ENCODE results near the gene POLD3.
"Not testable (repeated sequence)": the region's sequence is repeated elsewhere in the genome, so short reads cannot be mapped to it uniquely, and the experiment has no call there.

POLD3 gene

GRCh38 chr11:74583024-74583624 lies 9.3 kb upstream of the POLD3 start:
- DNase-seq: no peak

- not testable (repeated sequence) for DNase-seq
These were observed 1.9 kb upstream of the POLD3 start for GRCh38 chr11:74590492-74590891.

GRCh38 chr11:74592063-74592440 lies 330 bp upstream of the POLD3 start:
- DNase-seq: no peak

DNA sequence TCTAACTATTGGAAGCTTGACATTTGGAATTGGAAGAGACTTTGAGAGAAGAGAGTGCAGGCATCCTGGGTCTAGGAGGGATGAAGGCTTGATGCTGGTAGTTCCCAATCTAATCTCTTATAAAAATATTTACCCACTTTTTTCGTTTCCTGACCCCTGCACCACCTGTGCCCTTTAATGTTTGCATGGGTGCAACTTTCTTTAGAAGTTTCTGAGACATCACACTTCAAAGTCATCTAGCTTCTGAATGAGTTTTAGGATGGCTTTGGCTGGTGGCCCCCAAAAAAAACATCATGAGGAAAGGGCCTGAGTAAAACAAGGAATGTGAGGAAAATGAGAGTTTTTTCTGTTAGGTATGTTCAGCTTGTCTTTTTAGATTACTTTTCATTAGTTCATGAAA lies 1.1 kb downstream of the POLD3 start:
- no peak for DNase-seq

- DNase-seq: no peak
These were observed 10.5 kb downstream of the POLD3 start for GRCh38 chr11:74602637-74603556.

DNA sequence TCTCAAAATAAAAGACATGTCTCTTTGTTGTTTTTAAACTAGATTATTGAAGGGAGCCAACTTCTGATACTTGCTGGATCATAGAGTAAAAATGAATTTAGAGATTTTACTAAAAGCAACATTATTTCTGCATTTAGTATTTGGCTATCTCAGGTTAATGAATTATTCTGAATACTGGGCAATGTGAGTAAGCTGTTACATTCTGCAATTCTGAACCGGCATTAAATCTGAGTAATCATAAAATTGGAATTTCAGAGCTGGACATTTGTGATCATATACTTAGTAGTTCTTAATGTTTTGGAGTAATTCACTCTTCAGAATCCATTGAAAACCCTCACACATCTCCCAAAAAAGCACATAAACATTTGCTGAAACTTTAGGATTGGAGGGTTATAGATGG lies 11.5 kb downstream of the POLD3 start:
- no peak for DNase-seq

DNA sequence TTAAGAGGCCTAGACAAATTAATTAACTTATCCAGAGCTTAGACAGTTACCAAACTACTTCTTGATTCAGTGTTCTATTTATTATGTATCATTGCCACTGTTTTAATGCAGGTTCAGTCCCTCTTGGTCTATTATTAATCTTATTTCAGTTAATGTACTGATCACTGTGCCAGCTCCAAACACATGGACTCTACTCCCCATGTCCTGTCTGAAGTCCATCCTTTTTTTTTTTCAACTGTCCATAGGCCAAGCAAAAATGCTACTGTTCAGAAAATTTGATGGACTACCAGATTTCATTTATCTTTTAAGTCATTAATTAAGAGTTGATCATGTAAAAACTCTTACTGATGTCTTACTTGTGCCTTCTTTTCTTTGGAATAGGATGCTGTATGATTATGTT lies 11.9 kb downstream of the POLD3 start:
- no peak for DNase-seq

- DNase-seq: no peak
These were observed 13.0 kb downstream of the POLD3 start for GRCh38 chr11:74605403-74605802.

DNA sequence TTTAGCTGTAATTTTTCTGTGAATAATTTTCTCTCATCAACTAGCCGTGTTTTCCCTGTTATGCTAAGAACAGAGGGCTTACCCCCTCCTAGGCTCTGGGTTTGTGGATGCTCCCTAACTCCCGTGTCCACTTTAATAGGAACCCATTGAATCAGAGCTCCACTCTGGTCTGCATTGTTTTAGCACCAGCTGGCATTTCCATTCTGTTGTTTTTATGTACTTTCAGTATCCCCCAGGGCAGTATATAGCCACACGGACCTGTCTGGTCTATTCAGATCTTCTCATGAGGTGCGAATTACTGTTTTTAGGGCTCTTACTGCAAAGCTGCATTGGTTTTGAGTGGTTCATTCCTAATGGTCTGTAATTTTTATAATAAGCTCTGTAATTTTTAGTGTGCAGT lies 16.0 kb downstream of the POLD3 start:
- DNase-seq: no peak

GRCh38 chr11:74611369-74611861 lies 19.0 kb downstream of the POLD3 start:
- DNase-seq: peak; percentile 36 to 47

GRCh38 chr11:74612877-74613276 lies 20.5 kb downstream of the POLD3 start:
- DNase-seq: no peak

DNA sequence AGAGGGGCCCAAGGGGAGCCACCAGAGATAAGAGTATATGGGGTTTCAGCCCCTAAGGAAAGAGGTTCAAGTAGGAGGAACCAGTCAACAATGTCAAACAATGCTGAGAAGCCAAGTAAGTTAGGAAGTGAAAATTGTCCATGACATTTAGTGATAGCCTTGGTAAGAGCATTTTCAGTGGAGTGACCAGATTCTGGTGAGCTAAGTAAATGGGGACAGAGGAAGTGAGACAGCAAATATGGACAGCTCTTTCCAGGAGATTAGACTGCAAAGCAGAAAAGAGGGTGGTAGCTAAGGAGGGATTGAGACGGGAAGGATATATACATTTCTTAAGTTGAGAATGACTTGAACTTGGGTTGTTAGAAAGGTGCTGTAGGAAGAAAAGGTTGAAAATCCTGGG lies 22.9 kb downstream of the POLD3 start:
- DNase-seq: no peak

DNA sequence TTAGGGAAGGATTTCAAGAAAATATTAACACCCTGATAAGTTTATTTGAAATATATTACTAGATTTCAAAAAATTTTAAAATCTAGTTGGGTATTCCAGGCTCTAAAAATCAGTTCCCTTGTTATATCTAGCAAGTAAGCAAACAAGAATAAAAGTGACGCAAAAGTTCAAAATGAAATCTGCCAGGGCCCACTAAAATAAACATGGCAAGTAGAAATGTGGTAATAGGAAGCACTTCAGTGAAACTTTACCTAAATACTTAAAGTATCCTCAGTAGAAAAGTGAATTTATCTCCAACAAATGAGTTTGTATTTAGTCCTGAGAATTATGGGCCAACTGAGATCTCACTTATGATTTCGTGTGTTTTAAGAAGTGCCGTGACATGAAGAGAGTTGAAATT lies 23.6 kb downstream of the POLD3 start:
- no peak for DNase-seq

DNA sequence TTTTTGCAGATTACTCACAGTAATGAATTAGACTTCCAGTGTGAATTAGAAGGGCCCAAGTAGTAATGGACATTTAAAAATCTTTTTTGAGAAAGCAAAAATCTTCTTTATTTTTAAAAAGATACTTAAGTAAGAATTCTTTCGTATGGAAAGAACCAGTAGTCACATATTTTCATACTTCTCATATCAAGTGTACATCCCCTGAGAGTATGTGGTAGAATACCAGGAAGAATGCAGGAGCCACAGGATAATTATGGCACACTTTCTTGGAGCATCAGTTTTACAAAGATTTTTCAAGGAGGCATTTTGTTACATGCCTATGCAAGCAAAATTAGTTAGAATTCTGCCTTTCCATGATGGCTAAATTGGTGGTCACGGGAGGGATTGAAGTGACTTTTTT lies 28.1 kb downstream of the POLD3 start:
- no peak for DNase-seq

DNA sequence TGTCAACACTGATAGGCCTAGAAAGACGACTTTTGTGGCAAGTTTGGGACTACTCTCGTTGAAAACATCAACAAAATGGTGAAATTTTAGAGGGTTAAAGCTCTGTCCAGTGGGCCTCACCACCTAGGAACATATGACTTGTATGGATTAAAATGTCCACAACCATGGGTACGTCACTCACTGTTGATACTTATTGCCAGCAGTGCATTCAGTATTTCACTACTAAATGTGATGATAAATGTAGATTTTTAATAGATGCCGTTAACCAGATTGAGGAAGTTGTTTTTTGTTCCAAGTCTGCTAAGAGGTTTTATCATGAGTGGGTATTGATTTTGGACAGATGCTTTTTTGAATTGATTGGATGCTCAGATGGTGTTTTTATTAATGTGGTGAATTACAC lies 33.7 kb downstream of the POLD3 start:
- DNase-seq: no peak

GRCh38 chr11:74626604-74627003 lies 34.2 kb downstream of the POLD3 start:
- DNase-seq: no peak

GRCh38 chr11:74627381-74627780 lies 35.0 kb downstream of the POLD3 start:
- no peak for DNase-seq

DNA sequence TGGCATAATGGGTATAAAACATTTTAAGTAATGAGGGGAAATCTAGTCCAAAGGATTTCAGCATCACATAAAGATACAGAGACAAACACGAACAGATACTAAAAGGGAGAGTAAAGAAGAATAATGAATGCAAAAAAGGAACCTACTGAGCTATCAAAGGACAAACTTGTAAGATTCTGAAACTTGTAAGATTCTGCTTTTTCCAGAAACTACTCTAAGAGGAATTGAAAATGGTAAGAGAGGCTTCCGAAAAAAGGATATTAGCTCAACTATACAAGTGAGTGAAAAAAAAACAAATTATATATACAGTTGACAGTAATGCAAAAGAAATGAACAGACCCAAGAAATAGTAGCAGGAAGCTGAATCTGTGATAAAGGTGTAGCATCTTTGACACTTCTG lies 37.7 kb downstream of the POLD3 start:
- DNase-seq: no peak

GRCh38 chr11:74633406-74634393 lies 41.3 kb downstream of the POLD3 start:
- no peak for DNase-seq

DNA sequence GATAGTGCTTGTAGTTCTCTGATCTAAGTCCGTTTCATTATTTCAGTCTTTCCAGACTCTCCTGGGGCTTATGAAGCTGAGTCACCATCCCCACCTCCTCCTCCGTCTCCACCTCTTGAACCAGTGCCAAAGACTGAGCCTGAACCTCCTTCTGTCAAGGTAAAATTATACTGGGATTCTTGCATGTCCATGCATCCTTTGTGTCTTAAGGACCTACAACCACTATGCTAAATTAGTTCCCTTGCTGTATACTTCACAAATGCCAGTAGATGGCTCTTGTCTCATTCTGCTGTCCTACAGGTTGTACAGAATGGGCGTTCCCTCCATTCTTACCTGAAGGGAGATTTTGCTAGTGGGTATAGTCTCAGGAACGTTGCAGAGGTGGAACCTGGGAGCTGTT lies 42.2 kb downstream of the POLD3 start:
- DNase-seq: no peak

DNA sequence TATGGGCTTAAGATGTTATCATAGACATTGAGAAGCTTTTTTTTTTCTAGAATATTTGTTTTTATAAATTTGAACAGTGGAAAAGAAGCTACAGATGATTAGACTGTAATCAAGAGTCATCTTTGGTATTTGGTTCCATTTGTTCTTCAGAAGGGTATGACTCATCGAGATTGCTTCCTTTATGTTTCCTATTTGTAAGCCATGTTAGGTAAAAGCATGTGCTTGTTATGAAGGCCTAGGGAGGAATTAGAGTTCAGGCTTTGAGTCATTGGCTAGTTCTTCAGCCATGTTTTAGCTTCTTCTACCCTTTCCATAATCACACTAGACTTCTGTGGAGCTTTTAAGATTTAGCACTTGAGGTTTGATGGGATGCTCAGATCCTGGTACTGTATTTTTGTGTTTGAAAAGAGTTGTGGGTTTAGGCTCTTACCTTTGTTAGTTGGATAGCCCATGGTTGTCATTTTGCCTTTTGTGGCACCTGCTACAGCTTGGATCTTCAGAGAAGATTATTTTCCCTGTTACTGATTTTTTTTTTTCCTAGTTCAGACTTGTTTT lies 44.3 kb downstream of the POLD3 start:
- DNase-seq: peak; percentile 15 to 41

GRCh38 chr11:74637700-74638099 lies 45.3 kb downstream of the POLD3 start:
- DNase-seq: no peak

DNA sequence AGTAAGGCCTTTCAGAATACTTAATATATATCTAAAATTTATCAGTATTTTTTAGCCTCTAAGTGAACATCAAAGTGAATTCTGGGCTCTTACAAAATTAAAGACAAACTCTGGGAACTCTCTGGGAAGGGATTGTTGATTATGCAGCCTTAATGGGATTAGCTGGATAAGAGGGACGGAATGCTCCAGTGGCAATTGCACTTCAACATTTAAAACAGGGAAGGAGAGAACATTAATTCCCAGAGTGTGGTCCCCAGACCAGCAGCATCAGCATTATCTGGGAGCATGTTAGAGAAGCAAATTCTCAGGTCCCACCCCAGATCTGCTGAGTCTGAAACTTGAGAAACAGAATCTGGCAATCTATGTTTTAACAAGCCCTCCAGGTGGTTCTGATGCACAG lies 46.5 kb downstream of the POLD3 start:
- no peak for DNase-seq
